Uterus (tissue), 2 donors: Measurements from ENCODE around the gene NPIPA2.
"Not testable (repeated sequence)": the region's sequence is repeated elsewhere in the genome, so short reads cannot be mapped to it uniquely, and the experiment has no call there.

Experiments
- POLR2A ChIP-seq, 2 donors: fragments of 450-650 bp; IDR thresholded peaks; one replicate each; pipeline ENCODE4 v1.6.1; 2016; ENCODE audit warnings: antibody characterized with exemption in 2 of 2, mild to moderate bottlenecking in 1 of 2, moderate library complexity in 1 of 2
- TF ChIP-seq, protein P1 (sequence below), 4 experiments: fragments of 200-600 bp in 2 of 4; fragments of 450-650 bp in 2 of 4; sonication (generic) in 2 of 4; IDR thresholded peaks; one replicate each; pipeline ENCODE4 v1.5.1; 2016 to 2019; ENCODE audit warnings: antibody characterized with exemption in 4 of 4, mild to moderate bottlenecking in 2 of 4, moderate library complexity in 1 of 4

DNA sequence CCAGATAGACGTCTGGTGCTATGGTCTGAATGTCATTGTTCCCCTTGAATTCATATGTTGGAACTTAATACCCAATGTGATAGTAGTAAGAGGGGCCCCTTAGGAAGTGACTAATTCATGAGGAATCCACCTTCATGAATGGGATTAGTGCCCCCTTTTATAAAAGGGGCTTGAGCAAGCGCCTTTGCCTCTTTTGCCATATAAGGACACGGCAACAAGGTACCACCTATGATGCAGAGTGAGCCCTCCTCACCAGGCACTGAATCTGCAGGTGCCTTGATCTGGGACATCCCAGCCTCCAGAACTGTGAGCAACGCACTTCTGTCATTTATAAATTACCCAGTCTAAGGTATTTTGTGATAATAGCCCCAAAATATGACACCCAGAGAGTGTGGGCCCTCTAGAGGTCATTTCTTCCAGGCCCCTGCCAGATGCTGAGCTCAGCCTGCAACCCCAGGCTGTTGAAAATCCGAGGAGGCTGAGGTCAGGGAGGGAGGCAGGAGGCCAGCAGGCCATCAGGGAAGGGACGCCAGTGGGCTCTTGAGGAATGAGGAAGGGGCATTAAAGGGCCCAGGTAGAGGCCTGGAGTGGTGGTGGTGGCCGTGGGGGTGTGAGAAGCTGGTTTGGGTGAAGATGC, 48.1 kb downstream of the NPIPA2 start:
- TF ChIP-seq, protein P1, sequence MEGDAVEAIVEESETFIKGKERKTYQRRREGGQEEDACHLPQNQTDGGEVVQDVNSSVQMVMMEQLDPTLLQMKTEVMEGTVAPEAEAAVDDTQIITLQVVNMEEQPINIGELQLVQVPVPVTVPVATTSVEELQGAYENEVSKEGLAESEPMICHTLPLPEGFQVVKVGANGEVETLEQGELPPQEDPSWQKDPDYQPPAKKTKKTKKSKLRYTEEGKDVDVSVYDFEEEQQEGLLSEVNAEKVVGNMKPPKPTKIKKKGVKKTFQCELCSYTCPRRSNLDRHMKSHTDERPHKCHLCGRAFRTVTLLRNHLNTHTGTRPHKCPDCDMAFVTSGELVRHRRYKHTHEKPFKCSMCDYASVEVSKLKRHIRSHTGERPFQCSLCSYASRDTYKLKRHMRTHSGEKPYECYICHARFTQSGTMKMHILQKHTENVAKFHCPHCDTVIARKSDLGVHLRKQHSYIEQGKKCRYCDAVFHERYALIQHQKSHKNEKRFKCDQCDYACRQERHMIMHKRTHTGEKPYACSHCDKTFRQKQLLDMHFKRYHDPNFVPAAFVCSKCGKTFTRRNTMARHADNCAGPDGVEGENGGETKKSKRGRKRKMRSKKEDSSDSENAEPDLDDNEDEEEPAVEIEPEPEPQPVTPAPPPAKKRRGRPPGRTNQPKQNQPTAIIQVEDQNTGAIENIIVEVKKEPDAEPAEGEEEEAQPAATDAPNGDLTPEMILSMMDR (IDR thresholded peaks at IDR 0.05), result not testable (repeated sequence)
- not testable (repeated sequence) for TF ChIP-seq POLR2A (IDR thresholded peaks at IDR 0.05)
